ENCODE results near the gene FMN1.

DNA sequence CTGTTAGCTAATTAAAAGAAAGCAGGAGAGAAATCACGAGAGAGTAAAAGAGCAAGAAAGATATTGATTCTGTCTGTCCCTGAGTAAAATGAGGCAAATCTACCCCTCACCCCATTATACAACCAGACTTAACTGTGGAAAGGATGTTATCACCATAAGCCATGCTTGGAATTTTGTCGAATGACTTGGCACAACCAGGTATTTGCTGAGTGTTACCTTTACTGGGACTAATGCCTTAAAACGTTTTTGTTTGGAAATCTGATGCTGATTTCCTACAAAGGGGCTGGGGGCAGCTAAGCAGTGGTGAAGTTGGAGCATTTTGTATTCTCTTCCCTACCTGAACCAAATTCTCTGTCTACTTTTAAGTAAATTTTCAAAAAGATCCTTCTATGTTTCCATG lies 265.6 kb downstream of the FMN1 start:
- TF ChIP-seq, protein P1, sequence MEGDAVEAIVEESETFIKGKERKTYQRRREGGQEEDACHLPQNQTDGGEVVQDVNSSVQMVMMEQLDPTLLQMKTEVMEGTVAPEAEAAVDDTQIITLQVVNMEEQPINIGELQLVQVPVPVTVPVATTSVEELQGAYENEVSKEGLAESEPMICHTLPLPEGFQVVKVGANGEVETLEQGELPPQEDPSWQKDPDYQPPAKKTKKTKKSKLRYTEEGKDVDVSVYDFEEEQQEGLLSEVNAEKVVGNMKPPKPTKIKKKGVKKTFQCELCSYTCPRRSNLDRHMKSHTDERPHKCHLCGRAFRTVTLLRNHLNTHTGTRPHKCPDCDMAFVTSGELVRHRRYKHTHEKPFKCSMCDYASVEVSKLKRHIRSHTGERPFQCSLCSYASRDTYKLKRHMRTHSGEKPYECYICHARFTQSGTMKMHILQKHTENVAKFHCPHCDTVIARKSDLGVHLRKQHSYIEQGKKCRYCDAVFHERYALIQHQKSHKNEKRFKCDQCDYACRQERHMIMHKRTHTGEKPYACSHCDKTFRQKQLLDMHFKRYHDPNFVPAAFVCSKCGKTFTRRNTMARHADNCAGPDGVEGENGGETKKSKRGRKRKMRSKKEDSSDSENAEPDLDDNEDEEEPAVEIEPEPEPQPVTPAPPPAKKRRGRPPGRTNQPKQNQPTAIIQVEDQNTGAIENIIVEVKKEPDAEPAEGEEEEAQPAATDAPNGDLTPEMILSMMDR (IDR thresholded peaks at IDR 0.05) = no peak
- no peak for TF ChIP-seq POLR2A (IDR thresholded peaks at IDR 0.05)

Data from body of pancreas (tissue), 4 donors.